K562 (cell line): ENCODE results near the gene GMEB2. TPM values are rescaled to one million over a fixed set of nuclear protein-coding genes. Genes with fewer than 3 reads are reported as not detected.

Source experiments
- ATAC-seq: fragments of 200-7000 bp; cut with Tn5 transposase; 3 replicates; pipeline ENCODE4 v1.9.1; 2020; ENCODE audit warnings: moderate library complexity
- BruUV-seq: library from RNA; stranded (reverse); fragments of 400-500 nt; replicated peaks from 2 replicates; lab custom pipeline; 2021; lab: Mats Ljungman, UMichigan
- CTCF ChIA-PET: fragments of 300-600 bp; formaldehyde crosslinking; extraction: SDS; loops from one replicate; lab custom pipeline; 2021; ENCODE audit warnings: low intra/inter-chr PET ratio; lab: Yijun Ruan, JAX
- POLR2A ChIA-PET: fragments of 300-600, 350-650 bp; sonication (Branson Sonifier 250); formaldehyde crosslinking; extraction: SDS; loops from one replicate; lab custom pipeline; 2021; ENCODE audit warnings: antibody characterized with exemption, inconsistent platforms; lab: Yijun Ruan, JAX
- DNase-seq, 4 experiments: peaks; one replicate each; pipeline versions ENCODE4 v3.0.0 to v3.0.0-alpha.2; 2011 to 2018; ENCODE audit warnings: low spot score in 3 of 4, mixed read lengths in 3 of 4; ENCODE audit errors: extremely low read depth in 1 of 4
- FAIRE-seq: peaks from 2 replicates; lab custom pipeline; 2011; peaks lifted over from hg19 to GRCh38; lab: Jason Lieb, UNC
- H2AFZ ChIP-seq: 2 replicates; pipeline ENCODE4 v1.6.0; 2011; ENCODE audit warnings: low read depth, low read length, control low read depth, inconsistent platforms
- H3K27ac ChIP-seq: fragments of 200-600 bp; 3 replicates; pipeline ENCODE4 v1.8.0; 2011; ENCODE audit warnings: low read depth, mild to moderate bottlenecking, control low read depth, inconsistent platforms, low read length, moderate library complexity, mixed read lengths; ENCODE audit errors: extremely low read depth
- H3K27me3 ChIP-seq, 2 experiments: fragments of 300-600 bp in 1 of 2; 2 replicates in 1 of 2; 3 replicates in 1 of 2; pipeline versions ENCODE4 v1.6.0 to v1.8.0; 2011; ENCODE audit warnings: inconsistent platforms in 2 of 2, low read length in 2 of 2, mild to moderate bottlenecking in 1 of 2, mixed read lengths in 1 of 2, moderate library complexity in 1 of 2; ENCODE audit not compliant: control insufficient read depth in 2 of 2, insufficient read depth in 2 of 2
- H3K36me3 ChIP-seq: fragments of 300-600 bp; 3 replicates; pipeline ENCODE4 v1.8.0; 2011; ENCODE audit warnings: mild to moderate bottlenecking, low read length, inconsistent platforms; ENCODE audit not compliant: control insufficient read depth, insufficient read depth
- H3K4me1 ChIP-seq, 2 experiments: fragments of 200-600 bp in 1 of 2; replicated peaks in 1 of 2; 2 replicates in 1 of 2; 3 replicates in 1 of 2; pipeline versions ENCODE4 v1.5.1 to v1.8.0; 2011; ENCODE audit warnings: inconsistent platforms in 2 of 2, low read length in 2 of 2, mild to moderate bottlenecking in 1 of 2, mixed read lengths in 1 of 2, moderate library complexity in 1 of 2; ENCODE audit not compliant: control insufficient read depth in 2 of 2, insufficient read depth in 2 of 2
- H3K4me2 ChIP-seq: 2 replicates; pipeline ENCODE4 v1.6.1; 2011; ENCODE audit warnings: low read length, control low read depth, inconsistent platforms, mixed read lengths; ENCODE audit not compliant: insufficient read depth
- H3K4me3 ChIP-seq: fragments of 200-600 bp; sonication (generic), shearing (Covaris generic); 2 replicates; pipeline ENCODE4 v1.5.1; 2016; ENCODE audit warnings: control low read depth, inconsistent platforms
- H3K79me2 ChIP-seq: fragments of 200-600 bp; 3 replicates; pipeline ENCODE4 v1.8.0; 2011; ENCODE audit warnings: low read length, inconsistent platforms; ENCODE audit not compliant: control insufficient read depth, insufficient read depth
- H3K9ac ChIP-seq, 2 experiments: 2 replicates each; pipeline versions ENCODE4 v1.6.0 to v1.6.1; 2011; ENCODE audit warnings: low read depth in 2 of 2, low read length in 2 of 2, control low read depth in 1 of 2, inconsistent platforms in 1 of 2, mild to moderate bottlenecking in 1 of 2, mixed read lengths in 1 of 2; ENCODE audit not compliant: insufficient read depth in 1 of 2
- H3K9me1 ChIP-seq: one replicate; pipeline ENCODE4 v1.6.0; 2011; ENCODE audit warnings: inconsistent platforms, mild to moderate bottlenecking, low read length, moderate library complexity; ENCODE audit not compliant: control insufficient read depth, insufficient read depth
- H3K9me3 ChIP-seq: replicated peaks from 2 replicates; pipeline ENCODE4 v1.5.1; 2011; ENCODE audit warnings: low read depth, low read length, inconsistent platforms; ENCODE audit not compliant: control insufficient read depth, insufficient read depth
- H4K20me1 ChIP-seq: replicated peaks from 2 replicates; pipeline ENCODE4 v1.6.1; 2011; ENCODE audit warnings: low read length, inconsistent platforms, mixed read lengths; ENCODE audit not compliant: control insufficient read depth, insufficient read depth
- CXXC5 ChIP-seq: fragments of 250-450 bp; sonication (Bioruptor Pico); IDR thresholded peaks from 2 replicates; pipeline ENCODE4 v1.8.0; 2022; ENCODE audit warnings: inconsistent platforms, mild to moderate bottlenecking, moderate library complexity
- ELF2 ChIP-seq: fragments of 250-450 bp; sonication (Bioruptor Pico); IDR thresholded peaks from 2 replicates; pipeline ENCODE4 v1.5.0; 2021; ENCODE audit warnings: mild to moderate bottlenecking
- NCOA2 ChIP-seq, 2 experiments: fragments of 450-650 bp; IDR thresholded peaks; 2 replicates each; pipeline ENCODE4 v1.6.1; 2018; ENCODE audit warnings: mild to moderate bottlenecking in 2 of 2, moderate library complexity in 1 of 2; ENCODE audit not compliant: partially characterized antibody in 2 of 2
- NR2C2 ChIP-seq, 2 experiments: fragments of 200-800 bp in 1 of 2; sonication (Bioruptor generic) in 1 of 2; sonication (generic) in 1 of 2; formaldehyde crosslinking in 1 of 2; IDR thresholded peaks; 2 replicates each; pipeline versions ENCODE4 v1.6.1 to v1.8.0; 2016 to 2022; ENCODE audit warnings: mild to moderate bottlenecking in 1 of 2, missing compliant biosample characterization in 1 of 2, missing genetic modification characterization in 1 of 2, missing genetic modification reagents in 1 of 2
- NRF1 ChIP-seq, 2 experiments: fragments of 450-650 bp; IDR thresholded peaks in 1 of 2; conservative IDR thresholded peaks in 1 of 2; 2 replicates each; pipeline ENCODE4 v1.6.1; 2014; ENCODE audit warnings: mild to moderate bottlenecking in 2 of 2
- RCOR1 ChIP-seq, 2 experiments: IDR thresholded peaks; 2 replicates each; pipeline ENCODE4 v1.6.1; 2012; ENCODE audit warnings: low read depth in 2 of 2, low read length in 2 of 2, borderline replicate concordance in 1 of 2, improper control_type of control experiment in 1 of 2
- SMARCB1 ChIP-seq: IDR thresholded peaks from 2 replicates; pipeline ENCODE4 v1.6.1; 2011; ENCODE audit warnings: improper control_type of control experiment, low read depth; ENCODE audit not compliant: insufficient read length
- TFAP4 ChIP-seq: sonication (generic); formaldehyde crosslinking; IDR thresholded peaks from 2 replicates; pipeline ENCODE4 v1.8.0; 2022; ENCODE audit warnings: missing genetic modification reagents, mild to moderate bottlenecking, moderate library complexity, borderline replicate concordance
- ZNF740 ChIP-seq, 3 experiments: fragments of 200-800 bp in 1 of 3; sonication (Bioruptor generic) in 1 of 3; sonication (generic) in 1 of 3; formaldehyde crosslinking in 1 of 3; IDR thresholded peaks; 2 replicates each; pipeline versions ENCODE4 v1.6.1 to v1.8.0; 2016 to 2022; ENCODE audit warnings: mild to moderate bottlenecking in 2 of 3, missing compliant biosample characterization in 2 of 3, missing genetic modification characterization in 2 of 3, missing genetic modification reagents in 1 of 3
- WGBS: fragments of 100-300 bp; shearing (Covaris generic); methylation state at CpG from one replicate; pipeline ENCODE4 v1.1.6; 2016; ENCODE audit warnings: low coverage, mixed read lengths; ENCODE audit not compliant: insufficient coverage; ENCODE audit errors: missing lambda C conversion rate; 5-methylcytosine and 5-hydroxymethylcytosine counted together
- in situ Hi-C: fragments of 300-500 bp; cut with MboI; formaldehyde crosslinking; loops from 4 replicates; pipeline ENCODE4 v1.15.0; 2018; ENCODE audit warnings: inconsistent platforms, mixed read lengths
- intact Hi-C: fragments of 100-400 bp; cut with micrococcal nuclease; formaldehyde crosslinking; loops from 2 replicates; pipeline ENCODE4 v1.14.2; 2022
- polyA plus RNA-seq, 8 experiments: library from polyadenylated mRNA; depleted of rRNA in 4 of 8; stranded (reverse) in 5 of 8; unstranded in 3 of 8; fragments of >200 nt; fragmentation: Nextera tagmentation in 2 of 8; fragmentation: Illumina TruSeq in 1 of 8; extraction: Ambion mirVana in 2 of 8; extraction: Trizol in 1 of 8; gene quantifications; 2 replicates each; pipeline versions ENCODE4 v1.2.1 to v1.2.3, GENCODE V29; 2011 to 2014; ENCODE audit warnings: inconsistent platforms in 1 of 8, missing spikeins in 1 of 8
- total RNA-seq, 7 experiments: library from RNA; depleted of rRNA in 6 of 7; stranded (reverse); fragments of >200 nt in 6 of 7; fragmentation: Illumina TruSeq in 2 of 7; extraction: Trizol in 2 of 7; gene quantifications; 2 replicates each; pipeline versions ENCODE4 v1.2.1 to v1.2.3, GENCODE V29; 2011 to 2021; ENCODE audit warnings: low replicate concordance in 1 of 7

GMEB2 gene
- total and polyA plus RNA-seq, 9 of the 15 experiments (the other 6 are each of a cell fraction or from before 2014, with no cell fraction given) = 0.03 to 13.9 (median 6.3) TPM

- BruUV-seq = no TSS peak
- WGBS = 64% methylated on average over 9 of the region's 13 CpGs
- FAIRE-seq (no peak), ATAC-seq (no peak)
- in situ Hi-C loops = no loop called here
- Histone ChIP-seq H3K9me3 (no peaks in the 10 kb centered on the region), H3K27ac (no peak overlapping the region), H2AFZ (no peak overlapping the region)
- TF ChIP-seq SMARCB1 (no peak), TFAP4 (CRISPR knock-in tag) (0 out of 2 replicates have a peak, but pooled peaks have one; percentile 18)
- TF ChIP-seq, all 486 proteins: peak for 1
- ChIA-PET POLR2A (no interaction called here), CTCF (no interaction called here)
- H3K9me1 ChIP-seq = no peaks in the 10 kb centered on the region
- H4K20me1 ChIP-seq = no peaks in the 10 kb centered on the region
- no peaks in the 10 kb centered on the region for H3K27me3 ChIP-seq
- peak overlapping the region; percentile 88 for H3K4me2 ChIP-seq
- peaks cover 25% of the 10 kb centered on the region for H3K79me2 ChIP-seq
- H3K4me3 ChIP-seq = peak overlapping the region; percentile 63
- H3K9ac ChIP-seq = peak overlapping the region; percentile 89 to 100
- H3K36me3 ChIP-seq = peaks cover 50% of the 10 kb centered on the region; the same call in 2 of the 3 replicates
- H3K4me1 ChIP-seq = peaks cover 19 to 49% of the 10 kb centered on the region in 2 experiments
- peak in 1 of 4 experiments; percentile 42 for DNase-seq
- intact Hi-C loops = loop anchor here (10.0 kb wide), 1 partner anchor 125 kb away; the partner anchor contains the start of gene PTK6
These were observed 32.5 kb upstream of the GMEB2 start for GRCh38 chr20:63659370-63659769.

- Histone ChIP-seq H3K4me2 (peak overlapping the region; percentile 88), H2AFZ (peak overlapping the region; percentile 98), H3K27ac (peak overlapping the region; percentile 87; the same call in 2 of the 3 replicates), H3K9me3 (no peaks in the 10 kb centered on the region), H3K36me3 (peaks cover 44% of the 10 kb centered on the region; the same call in 2 of the 3 replicates), H3K27me3 (no peaks in the 10 kb centered on the region), H3K79me2 (peaks cover 25% of the 10 kb centered on the region), H3K9ac (peak overlapping the region; percentile 89 to 100), H3K9me1 (no peaks in the 10 kb centered on the region), H4K20me1 (no peaks in the 10 kb centered on the region), H3K4me3 (peak overlapping the region; percentile 63), H3K4me1 (peaks cover 25 to 50% of the 10 kb centered on the region in 2 experiments)
- DNase-seq (peak in 1 of 4 experiments; percentile 44), FAIRE-seq (no peak), ATAC-seq (peak; percentile 10)
- TF ChIP-seq ELF2 (0 out of 2 replicates have a peak, but pooled peaks have one; percentile 17), NCOA2 (IDR thresholded peaks at IDR 0.05; ENCODE audit: partially characterized antibody in 2 of 2) (no peak), RCOR1 (IDR thresholded peaks at IDR 0.05; ENCODE audit: borderline replicate concordance in 1 of 2, low read depth in 2 of 2, low read length in 2 of 2) (0 out of 4 replicates have a peak, but pooled peaks of 1 of the 2 experiments have one; percentile 4), CXXC5 (CRISPR knock-in tag) (no peak), NR2C2 (CRISPR knock-in tag; IDR thresholded peaks at IDR 0.05) (no peak), NR2C2 (tag; IDR thresholded peaks at IDR 0.05) (peak; percentile 82), ZNF740 (CRISPR knock-in tag; IDR thresholded peaks at IDR 0.05) (0 out of 2 replicates have a peak, but pooled peaks have one; percentile 11), ZNF740 (tag; IDR thresholded peaks at IDR 0.05) (no peak), NRF1 (conservative IDR thresholded peaks at IDR 0.05 in 1 of 2, IDR thresholded peaks at IDR 0.05 in 1 of 2) (peak; percentile 31 to 39; a peak in 2 of 4 replicates)
- under 1% methylated on average over 25 of the region's 25 CpGs for WGBS
- in situ Hi-C loops = no loop called here
- intact Hi-C loops = loop anchor here (10.0 kb wide), 1 partner anchor 124 kb away; the partner anchor contains the start of gene PTK6
- no TSS peak for BruUV-seq
- POLR2A ChIA-PET = interaction anchor here (0.6 to 1.5 kb wide), 5 partner anchors 9 to 49 kb away, joined by 3 to 11 read pairs (median 5); partner anchors contain the start of genes ARFRP1 and ZGPAT
- CTCF ChIA-PET = no interaction called here
These were observed 31.9 kb upstream of the GMEB2 start for GRCh38 chr20:63658749-63659187.
